GM12872 (cell line): ENCODE data around the gene DCAF15.

Source experiments
- CTCF ChIP-seq: IDR thresholded peaks from 3 replicates; pipeline ENCODE4 v1.5.1; 2011; ENCODE audit warnings: low read depth, mild to moderate bottlenecking, low read length, moderate library complexity; ENCODE audit not compliant: insufficient read depth

DCAF15 gene

GRCh38 chr19:14003251-14004055, 51.1 kb downstream of the DCAF15 start:
- no peak for TF ChIP-seq CTCF

GRCh38 chr19:14004619-14005348, 52.5 kb downstream of the DCAF15 start:
- TF ChIP-seq CTCF = no peak

GRCh38 chr19:14005349-14006084, 53.2 kb downstream of the DCAF15 start:
- no peak for TF ChIP-seq CTCF

GRCh38 chr19:14006085-14006765, 53.9 kb downstream of the DCAF15 start, which contains the start of gene RFX1:
Gene RFX1 (minus strand): TSS chr19:14006320. CDS start chr19:13993843, 12,477 bp downstream.
- no peak for TF ChIP-seq CTCF

- TF ChIP-seq CTCF = no peak
Measured at GRCh38 chr19:14006766-14007562, 54.7 kb downstream of the DCAF15 start.
